Stimulated activated CD8-positive, alpha-beta memory T cell treated with anti-CD3 and anti-CD28 coated beads, Interleukin-4, amount 100 ng/mL, for 48 hours (primary cell): Measurements from ENCODE around the gene RDH11.
"Not testable (repeated sequence)": the region's sequence is repeated elsewhere in the genome, so short reads cannot be mapped to it uniquely, and the experiment has no call there.

ENCODE experiments used
- DNase-seq: peaks from one replicate; pipeline ENCODE4 v3.0.0-alpha.2; 2020

The RDH11 gene

GRCh38 chr14:67703997-67704396 is 8.4 kb upstream of the RDH11 start:
- DNase-seq, result no peak

GRCh38 chr14:67701492-67701891 is 5.9 kb upstream of the RDH11 start, which contains the start of gene RDH12:
Gene RDH12, plus strand, starts transcription at chr14:67701886. Its CDS starts 20,757 bp downstream, at chr14:67722643.
- not testable (repeated sequence) for DNase-seq

GRCh38 chr14:67698179-67698578 is 2.6 kb upstream of the RDH11 start:
- DNase-seq, result no peak

- DNase-seq, result no peak
These were observed 1.4 kb upstream of the RDH11 start for GRCh38 chr14:67697006-67697405.

GRCh38 chr14:67694791-67695393 is 672 bp downstream of the RDH11 start:
- peak; percentile 82 for DNase-seq

- DNase-seq, result no peak
These were observed 5.6 kb downstream of the RDH11 start for GRCh38 chr14:67690011-67690410.

GRCh38 chr14:67683842-67684241 is 11.7 kb downstream of the RDH11 start:
- DNase-seq, result no peak

- DNase-seq, result no peak
These were observed 14.6 kb downstream of the RDH11 start for GRCh38 chr14:67680941-67681340.

- no peak for DNase-seq
These were observed 15.4 kb downstream of the RDH11 start for GRCh38 chr14:67680121-67680602.

- no peak for DNase-seq
These were observed 16.6 kb downstream of the RDH11 start for GRCh38 chr14:67679006-67679405.

GRCh38 chr14:67675219-67675582 is 20.4 kb downstream of the RDH11 start:
- no peak for DNase-seq

GRCh38 chr14:67674480-67675218 is 20.9 kb downstream of the RDH11 start, which contains the start of gene VTI1B:
Gene VTI1B, minus strand, starts transcription at chr14:67674632. Its CDS starts 143 bp downstream, at chr14:67674489.
- peak; percentile 82 for DNase-seq

- DNase-seq, result peak; percentile 74
These were observed 21.5 kb downstream of the RDH11 start for GRCh38 chr14:67674139-67674479.

- DNase-seq, result no peak
These were observed 22.1 kb downstream of the RDH11 start for GRCh38 chr14:67673451-67673850.

- DNase-seq, result no peak
These were observed 27.0 kb downstream of the RDH11 start for GRCh38 chr14:67668559-67668958.

- no peak for DNase-seq
These were observed 28.7 kb downstream of the RDH11 start for GRCh38 chr14:67666750-67667449.

GRCh38 chr14:67665868-67666267 is 29.7 kb downstream of the RDH11 start:
- no peak for DNase-seq

- DNase-seq, result no peak
These were observed 31.9 kb downstream of the RDH11 start for GRCh38 chr14:67663633-67664032.

GRCh38 chr14:67653651-67654280 is 41.8 kb downstream of the RDH11 start:
- DNase-seq, result no peak

- DNase-seq, result no peak
These were observed 43.4 kb downstream of the RDH11 start for GRCh38 chr14:67652189-67652588.

- no peak for DNase-seq
These were observed 44.9 kb downstream of the RDH11 start for GRCh38 chr14:67650694-67651093.

GRCh38 chr14:67650151-67650550 is 45.4 kb downstream of the RDH11 start:
- no peak for DNase-seq

- DNase-seq, result no peak
These were observed 49.4 kb downstream of the RDH11 start for GRCh38 chr14:67646131-67646530.
